GM12891 (cell line): ENCODE data around the gene C20orf204.
"Not testable (repeated sequence)": the region's sequence is repeated elsewhere in the genome, so short reads cannot be mapped to it uniquely, and the experiment has no call there.

Experiments
- DNase-seq: peaks from one replicate; pipeline ENCODE4 v3.0.0; 2011; ENCODE audit warnings: low spot score; ENCODE audit not compliant: insufficient read length
- FAIRE-seq: peaks from 2 replicates; lab custom pipeline; 2011; peaks lifted over from hg19 to GRCh38; lab: Jason Lieb, UNC
- PAX5 ChIP-seq: IDR thresholded peaks from 2 replicates; pipeline ENCODE4 v1.6.1; 2011; ENCODE audit warnings: low read length, moderate library complexity, mild to moderate bottlenecking; ENCODE audit not compliant: insufficient read depth, severe bottlenecking
- POLR2A ChIP-seq: IDR thresholded peaks from 2 replicates; pipeline ENCODE4 v1.6.1; 2011; ENCODE audit warnings: low read depth, low read length, control low read depth
- POLR2AphosphoS5 ChIP-seq: IDR thresholded peaks from 2 replicates; pipeline ENCODE4 v1.6.1; 2011; ENCODE audit warnings: low read depth, low read length, control low read depth
- POU2F2 ChIP-seq: IDR thresholded peaks from 2 replicates; pipeline ENCODE4 v1.6.1; 2011; ENCODE audit warnings: low read depth, mild to moderate bottlenecking, control low read depth, low read length, moderate library complexity
- SPI1 ChIP-seq: IDR thresholded peaks from 2 replicates; pipeline ENCODE4 v1.6.1; 2011; ENCODE audit warnings: low read depth, low read length, control low read depth
- TAF1 ChIP-seq: IDR thresholded peaks from 2 replicates; pipeline ENCODE4 v1.6.1; 2011; ENCODE audit warnings: low read depth, low read length, control low read depth

The C20orf204 gene

GRCh38 chr20:64083804-64084684 is 48.1 kb downstream of the C20orf204 start, which contains the start of gene LKAAEAR1:
LKAAEAR1 (minus strand) TSS chr20:64084398; CDS start chr20:64084219, 179 bp downstream.
- DNase-seq (no peak), FAIRE-seq (peak; percentile 13)
- no peak for TF ChIP-seq POLR2AphosphoS5
- no peak for TF ChIP-seq POLR2A
- no peak for TF ChIP-seq SPI1
- TF ChIP-seq PAX5: no peak
- TF ChIP-seq TAF1: no peak

DNA sequence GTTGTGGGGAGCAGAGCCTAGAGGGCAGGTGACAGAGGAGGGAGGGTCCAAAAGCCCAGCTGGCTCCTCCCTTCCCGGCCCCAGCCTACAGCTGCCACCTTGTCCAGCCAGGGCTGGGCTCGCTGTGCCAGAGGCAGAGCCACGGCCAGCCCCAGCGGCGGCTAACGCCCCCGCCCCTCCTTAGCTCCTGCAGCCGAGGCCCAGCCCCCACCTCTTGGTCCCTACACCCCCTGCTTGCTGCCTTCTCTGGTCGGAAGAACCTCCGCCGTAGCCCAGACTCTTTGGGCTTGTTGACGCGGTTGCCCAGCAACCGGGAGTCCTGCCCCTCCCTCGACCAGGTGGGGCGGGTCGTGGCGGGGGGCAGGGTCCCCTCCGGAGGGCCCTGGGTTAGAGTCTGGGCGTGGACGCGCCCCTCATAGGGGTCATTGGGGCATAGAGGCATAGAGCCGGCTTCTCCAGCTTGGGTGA is 48.7 kb downstream of the C20orf204 start:
- no peak for DNase-seq
- FAIRE-seq: no peak
- TF ChIP-seq SPI1: no peak
- no peak for TF ChIP-seq POLR2A
- TF ChIP-seq PAX5: no peak
- no peak for TF ChIP-seq POU2F2
- TF ChIP-seq TAF1: no peak
- TF ChIP-seq POLR2AphosphoS5: no peak

- DNase-seq (no peak), FAIRE-seq (no peak)
- no peak for TF ChIP-seq SPI1
- TF ChIP-seq POLR2A: no peak
- TF ChIP-seq POLR2AphosphoS5: no peak
- no peak for TF ChIP-seq PAX5
- no peak for TF ChIP-seq TAF1
- no peak for TF ChIP-seq POU2F2
These were observed 50.8 kb downstream of the C20orf204 start for GRCh38 chr20:64086801-64087200.

DNA sequence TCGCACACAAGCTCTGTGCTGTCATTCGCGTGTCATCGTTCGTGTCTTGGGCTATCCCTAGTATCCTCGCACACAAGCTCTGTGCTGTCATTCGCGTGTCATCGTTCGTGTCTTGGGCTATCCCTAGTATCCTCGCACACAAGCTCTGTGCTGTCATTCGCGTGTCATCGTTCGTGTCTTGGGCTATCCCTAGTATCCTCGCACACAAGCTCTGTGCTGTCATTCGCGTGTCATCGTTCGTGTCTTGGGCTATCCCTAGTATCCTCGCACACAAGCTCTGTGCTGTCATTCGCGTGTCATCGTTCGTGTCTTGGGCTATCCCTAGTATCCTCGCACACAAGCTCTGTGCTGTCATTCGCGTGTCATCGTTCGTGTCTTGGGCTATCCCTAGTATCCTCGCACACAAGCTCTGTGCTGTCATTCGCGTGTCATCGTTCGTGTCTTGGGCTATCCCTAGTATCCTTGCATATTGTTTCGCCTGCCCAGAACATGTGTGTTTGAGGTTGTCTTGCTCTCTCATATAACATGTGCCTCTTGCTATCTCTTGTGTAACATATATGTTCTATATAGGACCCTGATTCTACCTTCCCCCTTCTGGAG is 51.3 kb downstream of the C20orf204 start:
- FAIRE-seq, DNase-seq: not testable (repeated sequence)

- peak; percentile 93 for FAIRE-seq
- DNase-seq: not testable (repeated sequence)
These were observed 52.6 kb downstream of the C20orf204 start for GRCh38 chr20:64088586-64088985.
